ENCODE results near the gene SCNM1. TPM values are rescaled to one million over a fixed set of nuclear protein-coding genes. Genes with fewer than 3 reads are reported as not detected.

SCNM1 gene
- total and polyA plus RNA-seq, 9 of the 15 experiments (the other 6 are each of a cell fraction or from before 2014, with no cell fraction given), result 17.2 to 204 (median 63.0) TPM

GRCh38 chr1:151198254-151199127 is 32.5 kb downstream of the SCNM1 start, which contains the start of gene PIP5K1A (continued):
- TF ChIP-seq, protein P1, sequence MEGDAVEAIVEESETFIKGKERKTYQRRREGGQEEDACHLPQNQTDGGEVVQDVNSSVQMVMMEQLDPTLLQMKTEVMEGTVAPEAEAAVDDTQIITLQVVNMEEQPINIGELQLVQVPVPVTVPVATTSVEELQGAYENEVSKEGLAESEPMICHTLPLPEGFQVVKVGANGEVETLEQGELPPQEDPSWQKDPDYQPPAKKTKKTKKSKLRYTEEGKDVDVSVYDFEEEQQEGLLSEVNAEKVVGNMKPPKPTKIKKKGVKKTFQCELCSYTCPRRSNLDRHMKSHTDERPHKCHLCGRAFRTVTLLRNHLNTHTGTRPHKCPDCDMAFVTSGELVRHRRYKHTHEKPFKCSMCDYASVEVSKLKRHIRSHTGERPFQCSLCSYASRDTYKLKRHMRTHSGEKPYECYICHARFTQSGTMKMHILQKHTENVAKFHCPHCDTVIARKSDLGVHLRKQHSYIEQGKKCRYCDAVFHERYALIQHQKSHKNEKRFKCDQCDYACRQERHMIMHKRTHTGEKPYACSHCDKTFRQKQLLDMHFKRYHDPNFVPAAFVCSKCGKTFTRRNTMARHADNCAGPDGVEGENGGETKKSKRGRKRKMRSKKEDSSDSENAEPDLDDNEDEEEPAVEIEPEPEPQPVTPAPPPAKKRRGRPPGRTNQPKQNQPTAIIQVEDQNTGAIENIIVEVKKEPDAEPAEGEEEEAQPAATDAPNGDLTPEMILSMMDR (IDR thresholded peaks at IDR 0.05 in 2 of 3, conservative IDR thresholded peaks at IDR 0.05 in 1 of 3; ENCODE audit: insufficient read depth in 2 of 3, low read depth in 1 of 3, low read length in 3 of 3), result no peak
- TF ChIP-seq NBN (IDR thresholded peaks at IDR 0.05; ENCODE audit: low read depth) (0 out of 2 replicates have a peak, but pooled peaks have one; percentile 15), ZNF23 (CRISPR knock-in tag; IDR thresholded peaks at IDR 0.05) (no peak), ZNF695 (CRISPR knock-in tag; IDR thresholded peaks at IDR 0.05) (no peak), BRF1 (IDR thresholded peaks at IDR 0.05; ENCODE audit: borderline replicate concordance, extremely low read depth, insufficient read length) (no peak), ZSCAN29 (IDR thresholded peaks at IDR 0.05) (peak; percentile 70; the same call in 1 of the 2 replicates), NUFIP1 (IDR thresholded peaks at IDR 0.05; ENCODE audit: partially characterized antibody) (no peak), RBFOX2 (IDR thresholded peaks at IDR 0.05; ENCODE audit: low read depth, low read length) (peak; percentile 83), ZKSCAN8 (CRISPR knock-in tag; IDR thresholded peaks at IDR 0.05) (no peak), NFYB (IDR thresholded peaks at IDR 0.05; ENCODE audit: extremely low read depth, insufficient read length) (peak; percentile 30), PHF20 (IDR thresholded peaks at IDR 0.05; ENCODE audit: partially characterized antibody) (no peak), CREM (IDR thresholded peaks at IDR 0.05; ENCODE audit: low read depth) (peak; percentile 56; the same call in 1 of the 2 replicates), NR2C2 (CRISPR knock-in tag; IDR thresholded peaks at IDR 0.05) (no peak), NR2C2 (tag; IDR thresholded peaks at IDR 0.05) (peak; percentile 87), CGGBP1 (CRISPR knock-in tag; IDR thresholded peaks at IDR 0.05) (no peak), HEY1 (CRISPR knock-in tag; IDR thresholded peaks at IDR 0.05; ENCODE audit: borderline replicate concordance) (no peak), MTA2 (IDR thresholded peaks at IDR 0.05; ENCODE audit: low read depth) (peak; percentile 35; the same call in 1 of the 2 replicates), ZBTB1 (CRISPR knock-in tag; IDR thresholded peaks at IDR 0.05; ENCODE audit: borderline replicate concordance, low read depth) (no peak), EP400 (IDR thresholded peaks at IDR 0.05) (peak; percentile 53; the same call in 1 of the 2 replicates), CAMTA2 (CRISPR knock-in tag; conservative IDR thresholded peaks at IDR 0.05) (no peak), RBM22 (IDR thresholded peaks at IDR 0.05; ENCODE audit: low read depth, low read length, poor library complexity, severe bottlenecking) (no peak), ETV1 (tag; conservative IDR thresholded peaks at IDR 0.05; ENCODE audit: low read depth) (no peak), ZSCAN32 (CRISPR knock-in tag; IDR thresholded peaks at IDR 0.05) (no peak), ZNF707 (CRISPR knock-in tag; conservative IDR thresholded peaks at IDR 0.05) (no peak)
- TF ChIP-seq, protein P2, sequence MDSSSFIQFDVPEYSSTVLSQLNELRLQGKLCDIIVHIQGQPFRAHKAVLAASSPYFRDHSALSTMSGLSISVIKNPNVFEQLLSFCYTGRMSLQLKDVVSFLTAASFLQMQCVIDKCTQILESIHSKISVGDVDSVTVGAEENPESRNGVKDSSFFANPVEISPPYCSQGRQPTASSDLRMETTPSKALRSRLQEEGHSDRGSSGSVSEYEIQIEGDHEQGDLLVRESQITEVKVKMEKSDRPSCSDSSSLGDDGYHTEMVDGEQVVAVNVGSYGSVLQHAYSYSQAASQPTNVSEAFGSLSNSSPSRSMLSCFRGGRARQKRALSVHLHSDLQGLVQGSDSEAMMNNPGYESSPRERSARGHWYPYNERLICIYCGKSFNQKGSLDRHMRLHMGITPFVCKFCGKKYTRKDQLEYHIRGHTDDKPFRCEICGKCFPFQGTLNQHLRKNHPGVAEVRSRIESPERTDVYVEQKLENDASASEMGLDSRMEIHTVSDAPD (CRISPR knock-in tag; IDR thresholded peaks at IDR 0.05), result no peak
- TF ChIP-seq, protein P3, sequence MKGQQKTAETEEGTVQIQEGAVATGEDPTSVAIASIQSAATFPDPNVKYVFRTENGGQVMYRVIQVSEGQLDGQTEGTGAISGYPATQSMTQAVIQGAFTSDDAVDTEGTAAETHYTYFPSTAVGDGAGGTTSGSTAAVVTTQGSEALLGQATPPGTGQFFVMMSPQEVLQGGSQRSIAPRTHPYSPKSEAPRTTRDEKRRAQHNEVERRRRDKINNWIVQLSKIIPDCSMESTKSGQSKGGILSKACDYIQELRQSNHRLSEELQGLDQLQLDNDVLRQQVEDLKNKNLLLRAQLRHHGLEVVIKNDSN (CRISPR knock-in tag; IDR thresholded peaks at IDR 0.05), result peak; percentile 99
